ENCODE data around the gene CPNE6. TPM values are rescaled to one million over a fixed set of nuclear protein-coding genes. Genes with fewer than 3 reads are reported as not detected.

Gene CPNE6
- total and polyA plus RNA-seq, 2 of the 13 experiments (the other 11 are each of a cell fraction or from before 2014, with no cell fraction given), result not detected

- TF ChIP-seq SKIL (CRISPR knock-in tag; IDR thresholded peaks at IDR 0.05; ENCODE audit: borderline replicate concordance) (no peak), FOXC1 (CRISPR knock-in tag; IDR thresholded peaks at IDR 0.05; ENCODE audit: borderline replicate concordance) (peak; percentile 22; the same call in 1 of the 2 replicates), FOXO1 (CRISPR knock-in tag; IDR thresholded peaks at IDR 0.05) (no peak), ZNF574 (CRISPR knock-in tag; IDR thresholded peaks at IDR 0.05) (no peak), ZNF790 (CRISPR knock-in tag; IDR thresholded peaks at IDR 0.05; ENCODE audit: borderline replicate concordance) (0 out of 2 replicates have a peak, but pooled peaks have one; percentile 4), ZNF891 (CRISPR knock-in tag; IDR thresholded peaks at IDR 0.05) (no peak), TGIF2 (CRISPR knock-in tag; IDR thresholded peaks at IDR 0.05) (no peak), ZNF367 (CRISPR knock-in tag; IDR thresholded peaks at IDR 0.05; ENCODE audit: borderline replicate concordance) (no peak), UBTF (CRISPR knock-in tag; IDR thresholded peaks at IDR 0.05) (peak; percentile 10; the same call in 1 of the 2 replicates)
These were observed 37.0 kb downstream of the CPNE6 start (continued) for GRCh38 chr14:24108336-24108874.

Data from HepG2 (cell line).